Measurements from ENCODE around the gene OR2V2. TPM values are rescaled to one million over a fixed set of nuclear protein-coding genes. Genes with fewer than 3 reads are reported as not detected.

Gene OR2V2
- total RNA-seq, 1 experiment from 2014 or later: not detected

DNA sequence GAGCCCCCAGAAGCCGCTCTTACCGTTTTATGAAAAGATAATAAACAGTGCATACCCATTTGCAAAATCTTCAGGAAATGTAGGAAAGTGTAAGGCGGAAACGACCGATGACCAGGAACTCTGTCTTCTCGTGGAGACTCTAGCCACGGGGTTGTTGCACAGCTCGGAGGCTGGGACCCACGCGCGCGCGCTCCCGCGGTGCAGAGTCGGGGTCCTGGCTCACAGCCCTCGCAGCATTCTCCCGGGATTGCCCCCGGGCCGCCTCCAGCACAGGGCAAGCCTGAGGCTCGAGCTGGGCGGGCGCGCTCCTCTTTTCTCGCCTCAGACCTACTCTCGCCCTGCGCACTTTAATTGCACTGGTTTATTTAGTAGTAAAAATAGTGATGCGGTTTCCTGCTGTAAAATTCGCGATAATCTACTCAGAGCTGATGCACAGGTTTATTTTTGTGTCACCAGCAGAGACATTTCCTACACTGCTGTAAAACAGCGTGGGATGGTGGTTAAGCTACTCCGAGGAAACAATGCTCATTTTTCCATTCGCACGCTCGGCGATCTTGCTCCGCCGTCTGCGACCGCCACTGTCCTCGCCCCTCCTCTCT is 42.1 kb downstream of the OR2V2 start:
- intact Hi-C loops (cut with micrococcal nuclease): no loop called here
- CTCF ChIA-PET: no interaction called here
- H3K4me1 ChIP-seq (ENCODE audit: insufficient read depth, low read length): peaks cover 22% of the 10 kb centered on the region

DNA sequence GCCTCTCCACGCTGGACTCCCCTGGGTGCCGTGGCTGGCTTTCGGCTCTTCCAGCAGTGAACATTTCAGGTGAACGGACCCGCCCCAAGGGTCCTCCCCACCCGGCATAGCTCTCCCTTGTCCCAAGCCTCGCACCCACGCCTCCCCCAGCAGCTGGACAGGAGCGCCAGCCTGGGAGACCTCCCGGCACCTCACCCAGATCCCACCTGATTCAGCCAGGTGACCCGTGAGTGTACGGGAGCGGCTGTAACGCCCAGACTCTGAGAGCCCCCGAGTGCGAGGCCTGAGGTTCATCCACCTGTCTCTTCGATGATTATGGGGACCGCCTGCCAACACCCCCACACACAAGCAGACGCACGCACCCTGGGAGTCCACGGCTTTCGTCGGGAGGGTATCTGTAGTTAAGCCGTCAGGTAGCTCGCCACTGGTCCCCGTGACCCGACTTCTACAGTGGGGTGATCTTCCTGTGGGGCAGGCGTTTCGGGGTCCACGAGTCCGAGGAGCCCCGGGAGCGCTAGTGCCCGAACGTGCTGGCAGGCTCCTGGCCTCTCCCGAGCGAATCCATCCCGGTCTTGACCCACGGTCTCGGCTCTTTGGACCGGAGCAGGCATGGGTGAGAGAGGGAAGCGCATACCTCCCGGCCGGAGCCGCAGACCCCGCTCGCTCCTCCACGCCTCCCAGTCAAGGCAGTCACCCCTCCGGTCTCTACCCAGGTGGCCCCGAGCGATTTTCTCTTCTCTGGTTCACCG is 42.8 kb downstream of the OR2V2 start:
- BruUV-seq (replicated peaks): no TSS peak
- Histone ChIP-seq H3K4me3 (ENCODE audit: low read length) (peak overlapping the region; percentile 89), H3K4me1 (ENCODE audit: insufficient read depth, low read length) (peaks cover 18% of the 10 kb centered on the region), H3K9me2 (replicated peaks; ENCODE audit: low read length) (no peaks in the 10 kb centered on the region), H3K79me2 (ENCODE audit: low read length) (no peaks in the 10 kb centered on the region), H3K36me3 (ENCODE audit: low read depth, low read length) (no peaks in the 10 kb centered on the region), H3F3A (ENCODE audit: low read length, unreplicated experiment) (peaks cover 6% of the 10 kb centered on the region), H3K9ac (ENCODE audit: low read length) (peak overlapping the region; percentile 43; the same call in 1 of the 2 replicates), H3K4me2 (ENCODE audit: low read length) (peak overlapping the region; percentile 96), H3K27me3 (ENCODE audit: low read length) (no peaks in the 10 kb centered on the region), H2AFZ (ENCODE audit: low read length) (peak overlapping the region; percentile 92), H3K27ac (ENCODE audit: low read length) (no peak overlapping the region), H4K20me1 (ENCODE audit: low read length) (no peaks in the 10 kb centered on the region), H3K9me3 (ENCODE audit: low read length) (no peaks in the 10 kb centered on the region)
- intact Hi-C loops (cut with micrococcal nuclease): no loop called here
- TF ChIP-seq CTCF (conservative IDR thresholded peaks at IDR 0.05; ENCODE audit: low read depth, low read length) (no peak), EZH2 (IDR thresholded peaks at IDR 0.05; ENCODE audit: low read length, unreplicated experiment) (no peak)
- POLR2A ChIA-PET (ENCODE audit: unreplicated experiment): interaction anchor here (0.6 kb wide), 1 partner anchor 17 kb away, joined by 9 read pairs; no protein-coding TSS in a partner anchor
- CTCF ChIA-PET: no interaction called here
- ATAC-seq (no peak), DNase-seq (no peak)

More for the DNA sequence above, 42.1 kb downstream of the OR2V2 start:
- Histone ChIP-seq H3K9me2 (replicated peaks; ENCODE audit: low read length) (no peaks in the 10 kb centered on the region), H3K4me2 (ENCODE audit: low read length) (peak overlapping the region; percentile 96), H3K79me2 (ENCODE audit: low read length) (no peaks in the 10 kb centered on the region), H3K36me3 (ENCODE audit: low read depth, low read length) (no peaks in the 10 kb centered on the region), H3K9me3 (ENCODE audit: low read length) (no peaks in the 10 kb centered on the region), H3K9ac (ENCODE audit: low read length) (peak overlapping the region; percentile 43; the same call in 1 of the 2 replicates), H3K4me3 (ENCODE audit: low read length) (peak overlapping the region; percentile 89), H3K27me3 (ENCODE audit: low read length) (no peaks in the 10 kb centered on the region), H3K27ac (ENCODE audit: low read length) (no peak overlapping the region), H3F3A (ENCODE audit: low read length, unreplicated experiment) (peaks cover 6% of the 10 kb centered on the region), H4K20me1 (ENCODE audit: low read length) (no peaks in the 10 kb centered on the region), H2AFZ (ENCODE audit: low read length) (peak overlapping the region; percentile 92)
- no peak for ATAC-seq
- no TSS peak for BruUV-seq (replicated peaks)
- peak; percentile 33 for DNase-seq
- TF ChIP-seq EZH2phosphoT487 (IDR thresholded peaks at IDR 0.05; ENCODE audit: borderline replicate concordance, low read length) (no peak), CTCF (conservative IDR thresholded peaks at IDR 0.05; ENCODE audit: low read depth, low read length) (no peak), EZH2 (IDR thresholded peaks at IDR 0.05; ENCODE audit: low read length, unreplicated experiment) (no peak)
- POLR2A ChIA-PET (ENCODE audit: unreplicated experiment): interaction anchor here (0.6 kb wide), 1 partner anchor 18 kb away, joined by 9 read pairs; no protein-coding TSS in a partner anchor
